ENCODE results near the gene ZNF526. TPM values are rescaled to one million over a fixed set of nuclear protein-coding genes. Genes with fewer than 3 reads are reported as not detected.

Gene ZNF526
- polyA plus RNA-seq, 1 donor from 2014 or later: 2.1 TPM

DNA sequence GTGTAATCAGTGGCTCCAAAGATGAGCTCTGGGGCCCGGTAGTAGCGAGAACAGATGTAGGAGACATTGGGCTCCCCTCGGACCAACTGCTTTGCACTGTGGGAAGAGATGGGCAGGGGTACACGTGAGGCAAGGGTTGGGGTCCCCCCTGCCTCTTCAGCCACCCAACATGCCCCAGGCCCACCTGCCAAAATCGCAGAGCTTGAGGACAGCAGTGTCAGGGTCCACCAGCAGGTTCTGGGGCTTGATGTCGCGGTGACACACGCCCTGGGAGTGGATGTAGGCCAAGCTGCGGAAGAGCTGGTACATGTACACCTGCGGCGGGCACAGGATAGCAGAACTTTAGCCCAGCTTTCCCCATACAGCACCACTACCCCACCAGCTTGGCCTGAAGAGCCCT, 14.3 kb downstream of the ZNF526 start:
- no peak overlapping the region for H2AFZ ChIP-seq (ENCODE audit: low read depth, low read length)
- no peaks in the 10 kb centered on the region for H3K27me3 ChIP-seq (ENCODE audit: insufficient read depth, low read depth, low read length)
- H3K36me3 ChIP-seq (ENCODE audit: insufficient read depth, low read length): peaks cover 10% of the 10 kb centered on the region
- H3K9me3 ChIP-seq (ENCODE audit: low read length): no peaks in the 10 kb centered on the region
- H4K20me1 ChIP-seq (ENCODE audit: insufficient read depth): no peaks in the 10 kb centered on the region
- TF ChIP-seq, protein P1, sequence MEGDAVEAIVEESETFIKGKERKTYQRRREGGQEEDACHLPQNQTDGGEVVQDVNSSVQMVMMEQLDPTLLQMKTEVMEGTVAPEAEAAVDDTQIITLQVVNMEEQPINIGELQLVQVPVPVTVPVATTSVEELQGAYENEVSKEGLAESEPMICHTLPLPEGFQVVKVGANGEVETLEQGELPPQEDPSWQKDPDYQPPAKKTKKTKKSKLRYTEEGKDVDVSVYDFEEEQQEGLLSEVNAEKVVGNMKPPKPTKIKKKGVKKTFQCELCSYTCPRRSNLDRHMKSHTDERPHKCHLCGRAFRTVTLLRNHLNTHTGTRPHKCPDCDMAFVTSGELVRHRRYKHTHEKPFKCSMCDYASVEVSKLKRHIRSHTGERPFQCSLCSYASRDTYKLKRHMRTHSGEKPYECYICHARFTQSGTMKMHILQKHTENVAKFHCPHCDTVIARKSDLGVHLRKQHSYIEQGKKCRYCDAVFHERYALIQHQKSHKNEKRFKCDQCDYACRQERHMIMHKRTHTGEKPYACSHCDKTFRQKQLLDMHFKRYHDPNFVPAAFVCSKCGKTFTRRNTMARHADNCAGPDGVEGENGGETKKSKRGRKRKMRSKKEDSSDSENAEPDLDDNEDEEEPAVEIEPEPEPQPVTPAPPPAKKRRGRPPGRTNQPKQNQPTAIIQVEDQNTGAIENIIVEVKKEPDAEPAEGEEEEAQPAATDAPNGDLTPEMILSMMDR (IDR thresholded peaks at IDR 0.05; ENCODE audit: poor library complexity, severe bottlenecking): no peak
- TF ChIP-seq RAD21 (conservative IDR thresholded peaks at IDR 0.05): no peak
- TF ChIP-seq MXI1 (conservative IDR thresholded peaks at IDR 0.05; ENCODE audit: poor library complexity, severe bottlenecking): no peak
- no peak for TF ChIP-seq TAF1 (IDR thresholded peaks at IDR 0.05; ENCODE audit: low read depth)
- TF ChIP-seq EZH2 (IDR thresholded peaks at IDR 0.05; ENCODE audit: borderline replicate concordance, insufficient read depth, low read length, poor library complexity, severe bottlenecking): no peak
- TF ChIP-seq EP300 (conservative IDR thresholded peaks at IDR 0.05; ENCODE audit: poor library complexity, severe bottlenecking): no peak
- no peak for TF ChIP-seq SMC3 (conservative IDR thresholded peaks at IDR 0.05; ENCODE audit: poor library complexity)
- TF ChIP-seq POLR2AphosphoS5 (IDR thresholded peaks at IDR 0.05): no peak
- TF ChIP-seq, protein P2, sequence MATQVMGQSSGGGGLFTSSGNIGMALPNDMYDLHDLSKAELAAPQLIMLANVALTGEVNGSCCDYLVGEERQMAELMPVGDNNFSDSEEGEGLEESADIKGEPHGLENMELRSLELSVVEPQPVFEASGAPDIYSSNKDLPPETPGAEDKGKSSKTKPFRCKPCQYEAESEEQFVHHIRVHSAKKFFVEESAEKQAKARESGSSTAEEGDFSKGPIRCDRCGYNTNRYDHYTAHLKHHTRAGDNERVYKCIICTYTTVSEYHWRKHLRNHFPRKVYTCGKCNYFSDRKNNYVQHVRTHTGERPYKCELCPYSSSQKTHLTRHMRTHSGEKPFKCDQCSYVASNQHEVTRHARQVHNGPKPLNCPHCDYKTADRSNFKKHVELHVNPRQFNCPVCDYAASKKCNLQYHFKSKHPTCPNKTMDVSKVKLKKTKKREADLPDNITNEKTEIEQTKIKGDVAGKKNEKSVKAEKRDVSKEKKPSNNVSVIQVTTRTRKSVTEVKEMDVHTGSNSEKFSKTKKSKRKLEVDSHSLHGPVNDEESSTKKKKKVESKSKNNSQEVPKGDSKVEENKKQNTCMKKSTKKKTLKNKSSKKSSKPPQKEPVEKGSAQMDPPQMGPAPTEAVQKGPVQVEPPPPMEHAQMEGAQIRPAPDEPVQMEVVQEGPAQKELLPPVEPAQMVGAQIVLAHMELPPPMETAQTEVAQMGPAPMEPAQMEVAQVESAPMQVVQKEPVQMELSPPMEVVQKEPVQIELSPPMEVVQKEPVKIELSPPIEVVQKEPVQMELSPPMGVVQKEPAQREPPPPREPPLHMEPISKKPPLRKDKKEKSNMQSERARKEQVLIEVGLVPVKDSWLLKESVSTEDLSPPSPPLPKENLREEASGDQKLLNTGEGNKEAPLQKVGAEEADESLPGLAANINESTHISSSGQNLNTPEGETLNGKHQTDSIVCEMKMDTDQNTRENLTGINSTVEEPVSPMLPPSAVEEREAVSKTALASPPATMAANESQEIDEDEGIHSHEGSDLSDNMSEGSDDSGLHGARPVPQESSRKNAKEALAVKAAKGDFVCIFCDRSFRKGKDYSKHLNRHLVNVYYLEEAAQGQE (IDR thresholded peaks at IDR 0.05; ENCODE audit: borderline replicate concordance): no peak
- H3F3A ChIP-seq (ENCODE audit: insufficient read depth, low read length, poor library complexity, severe bottlenecking): no peaks in the 10 kb centered on the region
- no peak overlapping the region for H3K9ac ChIP-seq (ENCODE audit: low read length)
- no peak overlapping the region for H3K27ac ChIP-seq (ENCODE audit: low read length)
- no peaks in the 10 kb centered on the region for H3K79me2 ChIP-seq (replicated peaks; ENCODE audit: insufficient read depth, low read length)
- no peak overlapping the region for H3K4me2 ChIP-seq (ENCODE audit: low read length)
- no peaks in the 10 kb centered on the region for H3K9me2 ChIP-seq (ENCODE audit: insufficient read depth, low read length)
- H3K4me3 ChIP-seq (ENCODE audit: low read length): no peak overlapping the region

DNA sequence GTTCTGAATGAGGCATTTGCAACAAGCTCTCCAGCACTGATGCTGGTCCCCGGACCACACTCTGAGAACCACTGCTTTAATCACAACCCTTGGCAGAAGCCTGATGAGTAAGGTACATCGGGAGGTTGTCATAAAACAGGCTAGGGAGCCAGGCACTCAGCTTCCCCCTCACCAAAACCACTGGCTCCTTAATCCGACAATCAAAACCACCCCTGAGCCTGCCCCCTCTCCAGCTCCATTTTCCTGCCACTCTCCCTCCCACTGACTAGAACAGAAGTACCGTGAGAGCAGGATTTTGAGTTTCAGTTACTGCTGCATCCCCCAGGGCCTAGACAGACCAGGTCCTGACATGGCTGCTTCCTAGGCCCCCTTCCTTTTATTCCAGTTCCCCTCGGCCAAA, 15.1 kb downstream of the ZNF526 start:
- H2AFZ ChIP-seq (ENCODE audit: low read depth, low read length): no peak overlapping the region
- H3K27me3 ChIP-seq (ENCODE audit: insufficient read depth, low read depth, low read length): no peaks in the 10 kb centered on the region
- H3K27ac ChIP-seq (ENCODE audit: low read length): no peak overlapping the region
- H3K36me3 ChIP-seq (ENCODE audit: insufficient read depth, low read length): peaks cover 10% of the 10 kb centered on the region
- no peak overlapping the region for H3K9ac ChIP-seq (ENCODE audit: low read length)
- peaks cover 5% of the 10 kb centered on the region for H3K79me2 ChIP-seq (replicated peaks; ENCODE audit: insufficient read depth, low read length)
- no peaks in the 10 kb centered on the region for H3F3A ChIP-seq (ENCODE audit: insufficient read depth, low read length, poor library complexity, severe bottlenecking)
- no peaks in the 10 kb centered on the region for H3K9me2 ChIP-seq (ENCODE audit: insufficient read depth, low read length)
- no peak overlapping the region for H3K4me3 ChIP-seq (ENCODE audit: low read length)
- H3K9me3 ChIP-seq (ENCODE audit: low read length): no peaks in the 10 kb centered on the region
- no peaks in the 10 kb centered on the region for H4K20me1 ChIP-seq (ENCODE audit: insufficient read depth)
- no peak overlapping the region for H3K4me2 ChIP-seq (ENCODE audit: low read length)
- TF ChIP-seq POLR2AphosphoS5 (IDR thresholded peaks at IDR 0.05): no peak
- TF ChIP-seq MXI1 (conservative IDR thresholded peaks at IDR 0.05; ENCODE audit: poor library complexity, severe bottlenecking): no peak
- TF ChIP-seq EZH2 (IDR thresholded peaks at IDR 0.05; ENCODE audit: borderline replicate concordance, insufficient read depth, low read length, poor library complexity, severe bottlenecking): no peak

Measured in neural cell (in vitro differentiated cells).